ENCODE measurements around the gene PIK3R3.

DNA sequence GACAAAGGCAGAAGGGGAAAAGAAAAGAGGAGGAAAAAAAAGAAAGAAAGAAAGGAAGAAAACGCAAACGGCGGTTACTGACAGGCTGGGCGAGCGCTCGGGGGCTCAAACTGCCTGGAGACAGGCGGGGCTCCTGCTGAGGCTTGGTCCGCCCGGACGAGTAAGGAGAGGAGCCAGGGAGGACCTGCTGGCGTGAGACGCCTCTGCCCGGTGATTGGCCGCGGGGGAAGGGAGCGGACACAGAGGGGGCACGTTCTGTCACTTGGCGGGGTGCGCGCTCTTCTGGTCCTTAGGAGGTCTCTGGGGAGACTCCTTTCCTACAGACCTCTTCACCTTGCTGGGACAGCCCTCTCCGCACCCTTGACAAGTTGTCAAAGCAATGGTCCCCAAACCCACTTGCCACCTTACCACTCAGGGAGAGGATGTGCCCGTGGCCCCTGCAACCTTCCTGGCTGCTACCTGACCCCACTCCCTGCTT is 791 bp upstream of the PIK3R3 start:
- TF ChIP-seq, protein P1, sequence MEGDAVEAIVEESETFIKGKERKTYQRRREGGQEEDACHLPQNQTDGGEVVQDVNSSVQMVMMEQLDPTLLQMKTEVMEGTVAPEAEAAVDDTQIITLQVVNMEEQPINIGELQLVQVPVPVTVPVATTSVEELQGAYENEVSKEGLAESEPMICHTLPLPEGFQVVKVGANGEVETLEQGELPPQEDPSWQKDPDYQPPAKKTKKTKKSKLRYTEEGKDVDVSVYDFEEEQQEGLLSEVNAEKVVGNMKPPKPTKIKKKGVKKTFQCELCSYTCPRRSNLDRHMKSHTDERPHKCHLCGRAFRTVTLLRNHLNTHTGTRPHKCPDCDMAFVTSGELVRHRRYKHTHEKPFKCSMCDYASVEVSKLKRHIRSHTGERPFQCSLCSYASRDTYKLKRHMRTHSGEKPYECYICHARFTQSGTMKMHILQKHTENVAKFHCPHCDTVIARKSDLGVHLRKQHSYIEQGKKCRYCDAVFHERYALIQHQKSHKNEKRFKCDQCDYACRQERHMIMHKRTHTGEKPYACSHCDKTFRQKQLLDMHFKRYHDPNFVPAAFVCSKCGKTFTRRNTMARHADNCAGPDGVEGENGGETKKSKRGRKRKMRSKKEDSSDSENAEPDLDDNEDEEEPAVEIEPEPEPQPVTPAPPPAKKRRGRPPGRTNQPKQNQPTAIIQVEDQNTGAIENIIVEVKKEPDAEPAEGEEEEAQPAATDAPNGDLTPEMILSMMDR (conservative IDR thresholded peaks at IDR 0.05; ENCODE audit: low read length), result no peak
- no peak for TF ChIP-seq EZH2phosphoT487 (IDR thresholded peaks at IDR 0.05; ENCODE audit: borderline replicate concordance)

Data from Loucy (cell line).